H1 (cell line): ENCODE results near the gene DNAJB7. TPM values are rescaled to one million over a fixed set of nuclear protein-coding genes. Genes with fewer than 3 reads are reported as not detected.
A peak's percentile ranks its signal among the peaks of the same experiment; 100 is the strongest.

Experiments used
- CTCF ChIA-PET: fragments of 300-600 bp; sonication (Branson Sonifier 250); formaldehyde crosslinking; loops from one replicate; lab custom pipeline; 2021; ENCODE audit not compliant: partially characterized antibody; lab: Charles Lee
- POLR2A ChIA-PET: fragments of 300-600 bp; sonication (Branson Sonifier 250); formaldehyde crosslinking; loops from one replicate; lab custom pipeline; 2021; ENCODE audit warnings: inconsistent platforms; ENCODE audit not compliant: partially characterized antibody; lab: Charles Lee
- DNase-seq, 2 experiments: peaks; one replicate each; pipeline versions ENCODE4 v3.0.0 to v3.0.0-alpha.2; 2010 to 2022; ENCODE audit warnings: low spot score in 2 of 2, low read depth in 1 of 2, mixed read lengths in 1 of 2
- FAIRE-seq: peaks from 2 replicates; lab custom pipeline; 2011; peaks lifted over from hg19 to GRCh38; lab: Jason Lieb, UNC
- H2AFZ ChIP-seq: 2 replicates; pipeline ENCODE4 v1.8.1; 2012; ENCODE audit warnings: low read length, inconsistent platforms
- H2AK5ac ChIP-seq: 2 replicates; pipeline ENCODE4 v1.6.1; 2013; ENCODE audit warnings: low read depth, low read length
- H2BK120ac ChIP-seq: replicated peaks from 2 replicates; pipeline ENCODE3; 2013; ENCODE audit warnings: low read depth, low read length, inconsistent platforms
- H2BK12ac ChIP-seq: 2 replicates; pipeline ENCODE4 v1.6.1; 2013; ENCODE audit warnings: low read depth, low read length
- H2BK15ac ChIP-seq: 2 replicates; pipeline ENCODE4 v1.6.1; 2013; ENCODE audit warnings: low read length
- H2BK20ac ChIP-seq: 2 replicates; pipeline ENCODE4 v1.6.1; 2013; ENCODE audit warnings: low read length
- H2BK5ac ChIP-seq: 2 replicates; pipeline ENCODE4 v1.6.1; 2013; ENCODE audit warnings: low read depth, low read length
- H3K14ac ChIP-seq: 2 replicates; pipeline ENCODE4 v1.6.1; 2013; ENCODE audit warnings: inconsistent platforms; ENCODE audit not compliant: insufficient read length
- H3K18ac ChIP-seq: 2 replicates; pipeline ENCODE4 v1.6.1; 2013; ENCODE audit warnings: low read length; ENCODE audit errors: extremely low read depth
- H3K23ac ChIP-seq: 2 replicates; pipeline ENCODE4 v1.6.1; 2013; ENCODE audit warnings: inconsistent platforms; ENCODE audit not compliant: insufficient read length
- H3K23me2 ChIP-seq: 2 replicates; pipeline ENCODE4 v1.6.1; 2013; ENCODE audit warnings: low read depth, low read length
- H3K27ac ChIP-seq: 2 replicates; pipeline ENCODE4 v1.6.1; 2011; ENCODE audit warnings: low read depth, low read length, inconsistent platforms
- H3K27me3 ChIP-seq, 4 experiments: replicated peaks in 1 of 4; 1 replicate in 1 of 4; 2 replicates in 3 of 4; pipeline versions ENCODE4 v1.6.1 to v1.8.1; 2011 to 2013; ENCODE audit warnings: low read length in 3 of 4, mild to moderate bottlenecking in 3 of 4, inconsistent platforms in 2 of 4, mixed read lengths in 2 of 4, moderate library complexity in 1 of 4; ENCODE audit not compliant: control insufficient read depth in 3 of 4, insufficient read depth in 3 of 4; ENCODE audit errors: extremely low read depth in 1 of 4
- H3K36me3 ChIP-seq, 4 experiments: 2 replicates each; pipeline versions ENCODE4 v1.6.1 to v1.8.1; 2011 to 2013; ENCODE audit warnings: mild to moderate bottlenecking in 4 of 4, low read length in 3 of 4, moderate library complexity in 2 of 4, control low read depth in 1 of 4, inconsistent platforms in 1 of 4; ENCODE audit not compliant: insufficient read depth in 4 of 4, control insufficient read depth in 2 of 4
- H3K4ac ChIP-seq: replicated peaks from 2 replicates; pipeline ENCODE3; 2013; ENCODE audit warnings: low read length, low read depth, mixed read lengths, inconsistent platforms; ENCODE audit not compliant: insufficient read length
- H3K4me1 ChIP-seq, 4 experiments: replicated peaks in 1 of 4; 1 replicate in 1 of 4; 2 replicates in 3 of 4; pipeline versions ENCODE4 v1.6.1 to v1.8.1; 2011 to 2013; ENCODE audit warnings: low read length in 3 of 4, inconsistent platforms in 2 of 4, mixed read lengths in 1 of 4; ENCODE audit not compliant: insufficient read depth in 4 of 4, control insufficient read depth in 3 of 4
- H3K4me2 ChIP-seq, 2 experiments: 2 replicates each; pipeline versions ENCODE4 v1.6.1 to v1.8.1; 2011 to 2013; ENCODE audit warnings: low read depth in 2 of 2, low read length in 2 of 2, control low read depth in 1 of 2, inconsistent platforms in 1 of 2, mild to moderate bottlenecking in 1 of 2; ENCODE audit not compliant: insufficient read depth in 1 of 2
- H3K4me3 ChIP-seq, 4 experiments: fragments of 200-600, 300-600 bp in 1 of 4; sonication (generic), shearing (Covaris generic), sonication (Bioruptor Twin) in 1 of 4; 2 replicates each; pipeline versions ENCODE4 v1.5.1 to v1.8.1; 2011 to 2016; ENCODE audit warnings: low read length in 4 of 4, low read depth in 3 of 4, control low read depth in 2 of 4, inconsistent platforms in 2 of 4, mild to moderate bottlenecking in 2 of 4, mixed read lengths in 1 of 4, moderate library complexity in 1 of 4; ENCODE audit not compliant: insufficient read depth in 2 of 4; ENCODE audit errors: extremely low read depth in 1 of 4
- H3K56ac ChIP-seq: replicated peaks from 2 replicates; pipeline ENCODE3; 2013; ENCODE audit warnings: low read depth, mild to moderate bottlenecking, mixed read lengths, low read length, inconsistent platforms; ENCODE audit not compliant: insufficient read length
- H3K79me1 ChIP-seq: 2 replicates; pipeline ENCODE4 v1.6.1; 2013; ENCODE audit warnings: low read depth, low read length, control low read depth
- H3K79me2 ChIP-seq, 2 experiments: 2 replicates each; pipeline versions ENCODE4 v1.6.1 to v1.8.1; 2012 to 2013; ENCODE audit warnings: low read length in 2 of 2, mild to moderate bottlenecking in 2 of 2, inconsistent platforms in 1 of 2; ENCODE audit not compliant: insufficient read depth in 2 of 2, control insufficient read depth in 1 of 2
- H3K9ac ChIP-seq, 4 experiments: replicated peaks in 1 of 4; 1 replicate in 1 of 4; 2 replicates in 3 of 4; pipeline versions ENCODE4 v1.6.1 to v1.8.1; 2011 to 2013; ENCODE audit warnings: low read depth in 3 of 4, low read length in 3 of 4, control low read depth in 2 of 4, mild to moderate bottlenecking in 2 of 4, moderate library complexity in 2 of 4, inconsistent platforms in 1 of 4; ENCODE audit errors: extremely low read depth in 1 of 4
- H3K9me3 ChIP-seq, 2 experiments: 2 replicates each; pipeline versions ENCODE4 v1.6.1 to v1.8.1; 2012 to 2013; ENCODE audit warnings: mild to moderate bottlenecking in 2 of 2, moderate library complexity in 2 of 2, control low read depth in 1 of 2, inconsistent platforms in 1 of 2, low read depth in 1 of 2, low read length in 1 of 2, mixed read lengths in 1 of 2; ENCODE audit not compliant: insufficient read depth in 2 of 2
- H4K20me1 ChIP-seq, 2 experiments: replicated peaks in 1 of 2; 2 replicates each; pipeline versions ENCODE3 to v1.8.1; 2011 to 2013; ENCODE audit warnings: inconsistent platforms in 2 of 2, low read length in 2 of 2, mild to moderate bottlenecking in 1 of 2; ENCODE audit not compliant: insufficient read depth in 2 of 2, control insufficient read depth in 1 of 2
- H4K5ac ChIP-seq: 2 replicates; pipeline ENCODE4 v1.6.1; 2013; ENCODE audit warnings: low read length, low read depth, mixed read lengths, inconsistent platforms; ENCODE audit not compliant: insufficient read length
- H4K8ac ChIP-seq: 2 replicates; pipeline ENCODE4 v1.8.0; 2013; ENCODE audit warnings: mild to moderate bottlenecking, moderate library complexity, low read length, inconsistent platforms; ENCODE audit not compliant: insufficient read depth; ENCODE audit errors: extremely low read depth
- H4K91ac ChIP-seq: replicated peaks from 2 replicates; pipeline ENCODE3; 2013; ENCODE audit warnings: low read length, mixed read lengths, inconsistent platforms; ENCODE audit not compliant: insufficient read length
- ASH2L ChIP-seq: fragments of 200-600, 300-600 bp; sonication (generic); IDR thresholded peaks from one replicate; pipeline ENCODE4 v1.7.1; 2017; ENCODE audit warnings: low read length
- BCL11A ChIP-seq, 2 experiments: IDR thresholded peaks; one replicate each; pipeline ENCODE4 v1.6.1; 2011; ENCODE audit warnings: low read depth in 2 of 2, low read length in 2 of 2, mild to moderate bottlenecking in 2 of 2
- BRCA1 ChIP-seq: IDR thresholded peaks from 2 replicates; pipeline ENCODE4 v1.6.1; 2012; ENCODE audit warnings: low read depth, low read length, improper control_type of control experiment
- EZH2 ChIP-seq: fragments of 200-600 bp; sonication (generic); IDR thresholded peaks from 2 replicates; pipeline ENCODE4 v1.7.1; 2012; ENCODE audit warnings: low read depth, mild to moderate bottlenecking, moderate library complexity, low read length, inconsistent platforms; ENCODE audit not compliant: severe bottlenecking
- JUND ChIP-seq: IDR thresholded peaks from 2 replicates; pipeline ENCODE4 v1.6.1; 2011; ENCODE audit warnings: mild to moderate bottlenecking, improper control_type of control experiment, low read length
- KDM1A ChIP-seq: fragments of 200-600, 300-600 bp; sonication (generic); IDR thresholded peaks from 2 replicates; pipeline ENCODE4 v1.7.1; 2016; ENCODE audit warnings: mild to moderate bottlenecking, low read length, borderline replicate concordance
- POLR2AphosphoS5 ChIP-seq: IDR thresholded peaks from 2 replicates; pipeline ENCODE4 v1.6.1; 2011; ENCODE audit warnings: low read depth, low read length
- SUZ12 ChIP-seq: fragments of 200-600 bp; sonication (generic); IDR thresholded peaks from 2 replicates; pipeline ENCODE4 v1.6.1; 2012; ENCODE audit warnings: mild to moderate bottlenecking, inconsistent platforms, low read length, moderate library complexity, mixed read lengths
- TAF7 ChIP-seq: optimal IDR thresholded peaks from 2 replicates; pipeline ENCODE3; 2011; ENCODE audit warnings: low read depth, mild to moderate bottlenecking, inconsistent platforms, low read length, moderate library complexity, borderline replicate concordance
- polyA plus RNA-seq, 7 experiments: library from polyadenylated mRNA; depleted of rRNA in 3 of 7; stranded (reverse) in 5 of 7; unstranded in 2 of 7; fragments of >200 nt in 5 of 7; fragments of 200-250 nt in 2 of 7; gene quantifications; 1 replicate in 5 of 7; 2 replicates in 1 of 7; 4 replicates in 1 of 7; pipeline versions ENCODE4 v1.2.1 to v1.2.3, GENCODE V29; 2011 to 2013; ENCODE audit warnings: missing spikeins in 2 of 7, mixed read lengths in 2 of 7
- total RNA-seq: library from RNA; stranded (reverse); fragmentation: NEBNext Ultra II Directional; extraction: Animal tissue kit (Norgen Biotek cat#: 25700); gene quantifications from 2 replicates; pipeline ENCODE4 v1.2.1, GENCODE V29; 2021

Gene DNAJB7
- total and polyA plus RNA-seq, 2 of the 8 experiments (the other 6 are each of a cell fraction or from before 2014, with no cell fraction given), result not detected

DNA sequence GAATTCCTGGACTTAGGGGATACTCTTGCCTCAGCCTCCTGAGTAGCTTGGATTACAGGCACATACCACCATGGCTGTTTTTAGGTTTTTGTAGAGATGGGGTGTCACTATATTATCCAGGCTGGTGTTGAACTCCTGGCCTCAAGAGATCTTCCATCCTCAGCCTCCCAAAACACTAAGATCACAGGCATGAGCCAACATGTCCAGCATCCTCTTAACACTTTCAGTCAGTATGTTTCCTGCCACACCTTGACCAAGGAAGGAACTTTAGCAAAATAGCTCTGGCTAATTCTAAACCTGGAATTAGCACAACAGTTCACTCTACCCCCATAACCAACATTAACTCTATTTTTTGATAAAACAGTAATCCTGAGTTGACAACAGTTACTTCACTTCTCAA, 27.2 kb upstream of the DNAJB7 start:
- CTCF ChIA-PET, result interaction anchor here (0.8 to 1.4 kb wide), 4 partner anchors 10 to 34 kb away, joined by 3 to 6 read pairs (median 4); no protein-coding TSS in a partner anchor

More for the DNA sequence above, 27.2 kb upstream of the DNAJB7 start:
- FAIRE-seq (peak; percentile 45), DNase-seq (no peak)
- Histone ChIP-seq H2BK5ac (no peak overlapping the region), H4K91ac (no peak overlapping the region), H3K4me2 (no peak overlapping the region), H3K18ac (no peak overlapping the region), H3K56ac (no peak overlapping the region), H3K14ac (no peak overlapping the region), H3K27ac (no peak overlapping the region), H3K4me1 (no peaks in the 10 kb centered on the region), H3K4ac (no peak overlapping the region), H4K8ac (no peak overlapping the region), H3K9me3 (no peaks in the 10 kb centered on the region), H3K79me1 (no peaks in the 10 kb centered on the region), H3K79me2 (no peaks in the 10 kb centered on the region), H3K27me3 (no peaks in the 10 kb centered on the region), H2BK20ac (no peak overlapping the region), H2BK15ac (no peak overlapping the region), H3K23ac (no peak overlapping the region), H4K20me1 (peaks cover 2% of the 10 kb centered on the region in 2 experiments), H4K5ac (no peak overlapping the region), H3K9ac (no peak overlapping the region), H2BK120ac (no peak overlapping the region), H3K4me3 (no peak overlapping the region), H2BK12ac (no peak overlapping the region), H2AK5ac (no peak overlapping the region), H3K36me3 (peaks cover 0 to 32% (median 10%) of the 10 kb centered on the region in 4 experiments; a peak in 5 of 8 replicates), H2AFZ (no peak overlapping the region), H3K23me2 (no peaks in the 10 kb centered on the region; the same call in 1 of the 2 replicates)
- TF ChIP-seq BCL11A (IDR thresholded peaks at IDR 0.05; ENCODE audit: low read depth in 2 of 2, low read length in 2 of 2) (no peak), TAF7 (no peak), BRCA1 (no peak), SUZ12 (no peak), JUND (no peak), KDM1A (no peak), ASH2L (no peak), EZH2 (no peak), POLR2AphosphoS5 (no peak)
- POLR2A ChIA-PET, result no interaction called here
